NCI-H2196 treated with DMSO at 0.1 percent for 48 hours (cell line): Measurements from ENCODE around the gene RTCA.
"Not testable (repeated sequence)": the region's sequence is repeated elsewhere in the genome, so short reads cannot be mapped to it uniquely, and the experiment has no call there.

Experiments
- DNase-seq: peaks from one replicate; lab custom pipeline; 2025; ENCODE audit not compliant: unreplicated experiment; lab: John Stamatoyannopoulos, UW

Gene RTCA

DNA sequence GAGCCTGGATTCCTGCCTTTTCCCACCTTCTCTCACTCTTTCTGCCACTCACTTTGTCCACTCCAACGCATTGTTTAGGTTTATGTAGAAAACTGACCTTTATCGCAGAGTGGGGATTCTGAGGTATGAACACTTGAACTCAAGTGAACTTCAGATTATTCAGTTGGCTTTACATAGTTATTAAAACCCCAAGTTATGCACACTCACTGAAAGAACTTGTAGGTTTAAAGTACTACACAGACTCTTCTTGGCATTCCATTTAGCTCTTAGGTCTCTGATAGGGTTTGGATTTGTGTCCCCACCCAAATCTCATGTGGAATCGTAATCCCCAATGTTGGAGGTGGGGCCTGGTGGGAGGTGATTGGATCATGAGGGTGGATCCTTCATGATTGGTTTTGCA, 39.9 kb downstream of the RTCA start:
- no peak for DNase-seq

DNA sequence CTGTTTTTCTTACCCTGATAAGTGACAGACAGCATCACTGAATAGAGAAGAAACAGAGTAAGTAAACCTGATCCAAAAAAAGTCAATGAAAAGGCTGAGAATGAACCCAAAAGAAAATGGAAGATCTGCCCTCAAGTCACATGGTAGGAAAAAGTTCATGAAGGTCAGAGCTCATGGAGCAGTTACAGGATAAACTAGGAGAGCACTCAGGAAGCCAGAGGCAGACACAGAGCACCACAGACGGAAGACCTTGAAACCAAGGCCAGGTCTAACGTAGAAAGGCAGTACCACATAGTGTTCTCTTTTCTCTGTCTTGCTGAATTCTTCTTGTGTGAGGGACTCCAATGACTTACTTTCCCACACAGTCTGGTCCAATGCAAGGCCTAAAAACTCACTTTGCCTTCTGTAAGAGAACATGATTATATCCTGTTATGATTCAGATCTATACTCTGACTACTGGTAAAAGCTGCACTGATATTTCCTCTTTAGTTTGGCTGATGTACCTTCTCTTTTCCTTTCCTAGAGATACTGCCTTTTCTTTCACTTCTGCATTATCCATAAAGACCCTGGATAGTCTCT, 40.8 kb downstream of the RTCA start:
- DNase-seq, result no peak

DNA sequence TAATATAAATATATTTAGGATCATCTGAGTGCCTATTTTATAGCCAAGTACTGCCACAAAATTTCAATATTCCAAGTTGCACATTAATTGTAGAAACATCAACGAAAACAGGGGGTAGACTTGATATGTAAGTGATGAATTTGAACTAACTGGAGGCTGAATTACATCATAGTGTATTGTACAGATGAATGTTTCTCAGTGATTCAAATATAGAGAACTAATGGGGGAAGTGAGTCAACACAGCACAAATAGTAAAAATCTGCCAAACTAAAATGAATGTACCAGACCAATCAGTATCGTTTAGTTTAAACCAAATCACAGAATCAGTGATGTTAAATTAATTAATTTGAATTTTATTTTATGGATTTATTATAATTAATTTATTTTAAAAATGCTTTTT, 42.8 kb downstream of the RTCA start:
- DNase-seq, result no peak

DNA sequence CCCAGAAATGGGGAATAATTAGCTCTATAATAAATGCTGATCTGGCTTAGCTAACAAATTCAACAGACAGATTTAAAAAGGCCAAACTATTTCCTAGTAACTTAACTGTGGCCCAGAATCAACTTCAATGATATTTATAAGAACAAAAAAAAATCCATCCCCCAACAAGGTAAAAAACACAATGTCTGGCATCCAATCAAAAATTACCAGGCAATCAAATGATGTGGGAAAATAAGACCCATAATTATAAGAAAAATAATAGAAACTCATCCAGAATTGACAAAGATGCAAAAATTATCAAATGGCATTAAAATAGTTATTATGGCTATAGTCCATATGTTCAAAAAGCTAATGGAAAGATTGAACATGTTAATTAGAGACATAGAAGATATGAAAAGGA, 43.8 kb downstream of the RTCA start:
- no peak for DNase-seq

DNA sequence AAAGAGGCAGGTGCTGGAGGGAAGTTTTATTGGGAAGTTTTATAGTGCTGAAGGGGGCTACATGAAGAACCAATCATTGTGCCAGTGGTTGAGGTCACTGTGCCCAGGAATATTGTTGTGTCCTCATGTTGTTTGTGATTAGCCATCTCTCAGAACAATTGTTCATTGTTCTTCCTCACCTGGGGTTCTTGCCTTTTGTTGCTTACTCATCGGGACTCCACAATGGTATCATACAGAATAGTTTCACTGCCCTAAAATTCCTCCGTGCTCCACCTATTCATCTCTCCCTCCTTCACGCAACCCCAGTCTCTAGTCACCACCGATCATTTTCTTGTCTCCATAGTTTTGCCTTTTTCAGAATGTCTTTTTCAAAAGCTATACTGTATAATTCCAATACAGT, 47.4 kb downstream of the RTCA start:
- DNase-seq, result no peak

DNA sequence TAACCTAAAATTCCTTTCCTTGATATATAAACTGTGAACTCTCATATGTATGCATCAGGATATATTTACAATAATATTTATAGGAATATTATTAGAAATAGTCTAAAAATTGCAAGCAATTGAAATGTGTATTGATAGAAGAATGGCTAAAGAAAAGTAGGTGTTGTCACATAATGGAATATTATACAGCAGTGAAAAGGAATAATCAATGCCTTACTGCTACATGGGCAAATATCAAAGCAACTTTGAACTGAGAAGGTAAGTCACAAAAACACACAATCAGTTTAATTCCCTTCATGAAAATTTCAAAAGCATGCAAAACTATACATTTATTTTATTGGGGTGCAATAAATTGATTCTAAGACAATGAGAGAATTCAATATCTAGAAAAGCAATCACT, 50.6 kb downstream of the RTCA start:
- DNase-seq, result no peak

DNA sequence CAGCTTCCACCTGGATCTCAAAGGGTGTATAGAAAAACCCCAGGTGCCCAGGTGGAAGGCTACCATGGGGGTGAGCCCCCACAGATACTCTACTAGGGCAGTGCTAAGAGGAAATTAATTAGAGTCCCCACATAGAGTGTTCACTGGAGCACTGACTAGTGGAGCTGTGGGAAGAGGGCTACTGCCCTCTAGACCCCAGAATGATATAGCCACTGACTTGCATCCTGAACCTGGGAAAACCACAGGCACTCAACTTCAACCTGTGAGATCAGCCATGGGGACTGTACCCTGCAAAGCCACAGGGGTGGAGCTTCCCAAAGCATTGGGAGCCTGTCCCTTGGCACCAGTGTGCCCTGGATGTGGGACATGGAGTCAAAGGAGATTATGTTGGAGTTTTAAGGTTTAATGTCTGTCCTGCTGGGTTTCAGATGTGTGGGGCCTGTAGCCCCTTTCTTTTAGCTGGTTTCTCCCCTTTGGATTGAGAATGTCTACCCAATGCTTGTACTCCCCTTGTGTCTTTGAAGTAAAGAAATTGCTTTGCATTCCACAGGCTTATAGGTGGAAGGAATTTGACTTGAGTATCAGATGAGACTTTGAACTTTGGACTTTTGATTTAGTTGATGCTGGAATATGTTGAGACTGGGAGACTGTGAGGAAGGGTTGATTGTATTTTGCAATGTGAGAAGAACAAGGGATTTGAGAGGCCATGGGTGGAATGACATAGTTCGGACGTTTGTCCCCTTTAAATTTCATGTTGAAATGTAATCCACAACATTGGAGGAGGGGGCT, 54.5 kb downstream of the RTCA start:
- DNase-seq, result no peak

DNA sequence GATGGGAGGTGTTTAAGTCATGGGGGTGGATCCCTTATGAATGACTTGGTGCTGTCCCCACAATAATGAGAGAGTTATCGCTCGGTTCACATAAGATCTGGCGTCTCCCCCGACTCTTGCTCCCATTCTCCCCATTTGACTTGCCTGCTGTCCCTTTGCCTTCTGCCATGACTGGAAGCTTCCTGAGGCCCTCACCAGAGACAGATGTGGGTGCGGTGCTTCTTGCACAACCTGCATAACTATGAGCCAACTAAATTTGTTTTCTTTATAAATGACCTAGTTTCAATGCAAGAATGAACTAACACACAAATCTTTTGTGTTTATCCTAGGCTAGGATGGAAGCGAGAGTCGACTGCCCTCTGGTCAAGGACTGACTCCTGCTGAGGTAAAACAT, 55.1 kb downstream of the RTCA start:
- DNase-seq, result no peak

DNA sequence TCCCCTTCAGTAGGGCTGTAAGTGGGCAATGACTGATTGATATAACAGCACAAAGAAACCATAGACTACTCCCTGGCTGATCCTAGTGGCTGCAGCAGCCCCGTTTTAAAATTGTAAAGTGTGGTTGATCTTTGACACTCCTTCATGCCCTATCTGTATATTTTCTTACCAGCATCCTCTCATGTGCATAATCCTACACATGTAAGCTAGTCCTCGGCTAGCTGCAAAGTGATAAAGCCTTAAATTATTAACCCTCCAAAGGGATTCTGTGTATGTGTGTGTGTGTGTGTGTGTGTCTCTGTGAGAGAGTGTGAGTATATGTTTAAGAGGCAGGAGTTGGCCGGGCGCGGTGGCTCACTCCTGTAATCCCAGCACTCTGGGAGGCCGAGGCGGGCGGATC, 55.5 kb downstream of the RTCA start:
- DNase-seq, result no peak

DNA sequence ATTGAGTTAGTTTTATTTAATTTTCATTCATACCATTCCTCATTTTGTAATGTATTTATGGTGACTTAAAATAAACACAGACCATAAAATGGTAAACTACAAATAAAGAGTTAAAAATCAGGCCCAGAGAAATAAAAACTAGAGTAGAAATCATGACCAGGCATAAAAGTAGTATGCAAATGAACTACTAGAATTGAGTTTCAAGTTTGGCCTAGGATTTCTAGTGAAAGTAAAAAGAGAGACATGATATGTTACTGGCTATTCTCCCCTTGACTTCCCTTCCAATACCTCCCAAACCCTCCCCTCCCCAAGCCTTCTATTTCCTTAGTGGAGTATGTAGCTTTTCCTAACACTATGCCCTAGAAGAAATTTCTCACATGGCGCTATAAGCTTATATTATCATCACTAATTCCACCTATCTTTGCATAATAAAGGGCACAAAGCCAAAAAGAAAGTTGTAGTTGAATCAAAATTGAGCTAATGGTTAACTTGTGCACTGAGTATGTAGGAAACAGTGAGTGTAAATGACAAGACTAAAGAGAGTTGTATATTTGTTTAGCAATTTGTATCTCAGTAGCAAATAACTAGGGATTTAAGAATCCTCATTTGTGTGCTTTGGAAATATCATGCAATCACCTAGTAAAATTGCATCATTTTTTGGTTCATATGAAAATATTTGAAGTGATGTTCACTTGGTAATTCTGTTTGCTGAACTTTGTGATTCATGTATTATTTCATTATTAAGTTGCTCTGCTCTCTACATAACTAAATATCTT, 56.6 kb downstream of the RTCA start:
- DNase-seq, result no peak

DNA sequence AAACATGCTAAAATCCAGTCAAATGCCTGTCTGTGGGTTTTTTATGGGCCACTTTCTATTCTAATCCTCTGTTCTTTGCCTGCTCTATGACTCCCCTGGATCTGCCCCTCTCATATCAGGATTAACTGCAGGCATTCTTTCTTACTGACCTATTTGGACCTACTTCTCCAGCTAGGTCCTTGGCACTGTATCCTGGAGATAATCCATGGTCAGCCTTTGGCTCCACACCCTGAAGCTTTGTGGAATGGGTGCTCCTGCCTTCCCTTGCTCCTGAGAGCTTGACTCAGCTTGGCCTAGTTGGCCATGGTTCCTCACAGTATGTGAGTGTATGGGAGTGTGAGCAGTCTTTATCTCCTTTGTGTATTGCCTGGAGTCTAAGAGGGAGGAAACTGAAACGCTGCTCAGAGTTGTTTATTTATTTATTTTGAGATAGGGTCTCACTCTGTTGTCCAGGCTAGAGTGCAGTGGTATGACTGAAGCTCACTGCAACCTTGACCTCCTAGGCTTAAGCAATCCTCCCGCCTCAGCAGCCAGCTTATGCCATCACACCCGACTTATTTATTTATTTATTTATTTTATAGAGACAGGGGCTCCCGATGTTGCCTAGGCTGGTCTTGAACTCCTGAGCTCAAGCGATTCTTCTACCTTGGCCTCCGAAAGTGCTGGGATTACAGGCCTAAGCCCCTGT, 57.5 kb downstream of the RTCA start:
- no peak for DNase-seq

DNA sequence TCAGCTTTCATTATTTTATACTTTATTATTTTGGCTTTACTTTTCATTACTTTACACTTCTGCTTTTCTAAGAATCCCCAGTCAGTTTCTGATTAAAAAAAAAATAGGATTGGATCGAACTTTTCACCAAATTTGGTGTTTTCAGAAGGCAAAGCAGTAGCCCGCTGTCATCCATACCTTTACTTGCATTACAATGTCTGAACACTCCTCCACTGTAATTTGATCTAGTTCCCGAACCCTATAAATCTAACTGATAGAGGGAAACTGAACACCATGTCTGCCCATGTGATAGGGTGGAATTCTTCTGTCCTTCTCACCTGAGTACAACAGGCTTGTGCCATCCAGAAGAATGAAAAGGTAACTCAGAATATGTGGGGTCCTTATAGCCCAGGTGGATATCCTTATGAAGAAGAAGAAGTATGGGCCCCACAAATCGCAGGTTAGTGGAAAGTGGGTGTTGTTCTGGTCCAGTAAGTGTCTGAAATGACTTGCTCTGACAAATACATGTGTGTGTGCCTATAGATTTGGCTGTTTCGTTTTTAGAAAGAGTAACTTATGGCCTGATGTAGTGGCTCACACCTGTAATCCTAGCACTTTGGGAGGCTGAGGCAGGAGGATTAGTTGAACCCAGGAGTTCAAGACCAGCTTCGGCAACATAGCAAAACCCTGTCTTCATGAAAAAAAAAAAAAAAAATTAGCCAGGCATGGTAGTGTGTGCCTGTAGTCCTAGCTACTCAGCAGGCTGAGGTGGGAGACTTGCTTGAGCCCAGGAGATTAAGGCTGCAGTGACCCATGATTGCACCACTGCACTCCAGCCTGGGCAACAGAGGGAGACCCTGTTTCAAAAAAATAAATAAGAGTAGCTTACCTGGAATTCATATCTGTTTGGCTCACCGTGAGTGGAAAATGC, 59.7 kb downstream of the RTCA start:
- DNase-seq, result no peak

DNA sequence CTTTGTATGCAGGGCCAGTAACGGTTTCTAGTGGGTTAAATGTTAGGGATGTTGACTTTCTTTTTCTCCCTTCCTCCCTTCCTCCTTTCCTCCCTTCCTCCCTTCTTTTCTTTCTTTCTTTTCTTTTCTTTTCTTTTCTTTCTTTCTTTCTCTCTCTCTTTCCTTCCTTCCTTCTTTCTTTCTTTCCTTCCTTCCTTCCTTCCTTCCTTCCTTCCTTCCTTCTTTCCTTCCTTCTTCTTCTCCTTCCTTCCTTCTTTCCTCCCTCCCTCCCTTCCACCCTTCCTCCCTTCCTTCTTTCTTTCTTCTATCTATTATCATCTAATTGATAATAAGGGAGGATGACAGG, 60.3 kb downstream of the RTCA start:
- not testable (repeated sequence) for DNase-seq

DNA sequence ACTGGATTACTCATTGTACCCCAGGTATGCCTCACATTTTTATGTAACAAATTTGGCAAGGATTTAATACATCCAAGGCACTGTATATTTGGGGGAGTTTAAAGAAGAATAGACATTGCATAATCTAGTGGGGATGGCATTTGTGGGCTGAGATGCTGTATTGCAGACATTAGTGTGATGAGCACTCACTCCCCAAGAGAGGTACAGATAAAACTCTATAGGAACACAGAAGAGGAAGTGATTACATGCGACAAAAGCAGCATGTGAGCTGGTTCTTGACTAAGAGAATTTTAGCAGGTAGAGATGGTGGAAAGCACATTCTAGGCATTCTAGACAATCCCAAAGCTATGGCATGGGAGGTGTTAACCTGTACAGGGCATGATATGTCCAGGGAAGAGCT, 62.1 kb downstream of the RTCA start:
- DNase-seq, result no peak

DNA sequence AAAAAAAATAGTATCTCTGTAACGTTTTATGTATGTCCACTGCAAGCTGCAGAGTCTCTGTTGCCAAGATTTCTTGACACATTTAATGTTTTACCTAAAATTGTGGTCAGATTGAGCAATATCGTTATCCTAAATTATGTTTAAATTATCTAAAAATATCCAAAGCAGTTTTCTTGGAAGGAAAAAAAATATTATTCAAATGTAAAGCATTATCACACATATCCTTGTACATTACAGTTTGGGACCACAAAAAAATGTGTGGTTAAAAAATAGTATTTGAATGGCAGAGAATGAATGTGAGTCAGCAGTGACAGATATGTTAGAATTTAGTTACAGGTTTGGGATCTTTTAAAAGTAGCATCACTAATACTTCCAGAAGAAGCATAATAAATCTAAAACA, 65.1 kb downstream of the RTCA start:
- DNase-seq, result not testable (repeated sequence)

DNA sequence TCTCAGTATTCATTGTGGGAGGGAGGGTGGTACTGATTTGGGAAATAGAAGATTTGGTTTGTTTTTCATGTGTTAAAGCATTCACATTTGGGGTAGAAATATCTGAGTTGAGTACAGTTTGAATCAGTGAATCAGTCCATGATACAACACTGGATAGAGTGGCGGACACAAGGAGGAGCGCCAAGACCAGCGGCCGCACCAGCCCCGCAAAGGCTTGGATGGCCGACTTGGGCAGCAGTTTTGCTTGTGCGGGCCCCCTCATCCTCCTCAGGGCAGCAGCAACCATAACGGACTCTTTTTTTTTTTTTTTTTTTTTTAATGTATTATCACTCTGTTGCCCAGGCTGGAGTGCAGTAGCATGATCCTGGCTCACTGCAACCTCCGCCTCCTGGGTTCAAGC, 66.3 kb downstream of the RTCA start:
- no peak for DNase-seq

DNA sequence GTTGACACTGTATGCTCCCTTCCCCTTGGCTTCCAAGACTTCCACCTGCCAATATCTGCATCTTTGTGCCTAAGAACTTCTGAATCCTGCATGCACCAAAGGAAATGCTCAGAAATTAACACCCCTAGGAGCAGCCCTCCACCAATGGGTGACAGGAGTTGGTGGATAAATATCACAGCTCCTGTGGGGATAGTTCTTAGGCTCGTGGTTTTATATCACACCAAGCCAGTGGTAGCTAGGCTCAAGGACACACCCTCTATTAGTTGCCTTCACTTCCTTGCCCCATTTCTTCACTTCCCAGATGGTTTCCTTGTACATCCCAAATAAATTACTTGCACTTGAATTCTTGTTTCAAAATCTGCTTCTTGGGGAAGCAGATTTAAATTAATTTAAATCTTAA, 69.4 kb downstream of the RTCA start:
- no peak for DNase-seq

DNA sequence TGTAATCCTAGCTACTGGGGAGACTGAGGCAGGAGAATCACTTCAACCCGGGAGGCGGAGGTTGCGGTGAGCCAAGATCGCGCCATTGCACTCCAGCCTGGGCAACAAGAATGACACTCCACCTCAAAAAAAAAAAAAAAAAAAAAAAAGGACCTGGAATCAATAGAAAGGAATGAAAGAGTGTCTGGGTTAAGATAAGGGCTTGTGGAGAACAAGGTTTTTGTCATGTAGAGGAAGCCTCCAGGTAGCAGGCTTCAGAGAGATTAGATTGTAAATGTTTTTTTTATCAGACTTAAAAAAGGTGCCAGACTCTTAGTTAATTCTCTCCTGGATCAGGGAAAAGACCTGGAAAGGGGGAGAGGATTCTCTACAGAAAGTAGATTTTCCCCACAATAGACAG, 71.9 kb downstream of the RTCA start:
- not testable (repeated sequence) for DNase-seq

DNA sequence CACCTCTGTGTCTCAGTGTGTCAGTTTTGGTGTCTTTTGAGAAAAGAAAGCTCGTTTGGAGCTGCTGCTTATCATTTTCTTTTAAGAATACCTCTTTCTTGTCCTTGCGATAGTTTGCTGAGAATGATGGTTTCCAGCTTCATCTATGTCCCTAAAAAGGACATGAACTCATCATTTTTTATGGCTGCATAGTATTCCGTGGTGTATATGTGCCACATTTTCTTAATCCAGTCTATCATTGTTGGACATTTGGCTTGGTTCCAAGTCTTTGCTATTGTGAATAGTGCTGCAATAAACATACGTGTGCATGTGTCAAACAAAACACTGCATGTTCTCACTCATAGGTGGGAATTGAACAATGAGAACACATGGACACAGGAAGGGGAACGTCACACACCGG, 73.7 kb downstream of the RTCA start:
- DNase-seq, result not testable (repeated sequence)

DNA sequence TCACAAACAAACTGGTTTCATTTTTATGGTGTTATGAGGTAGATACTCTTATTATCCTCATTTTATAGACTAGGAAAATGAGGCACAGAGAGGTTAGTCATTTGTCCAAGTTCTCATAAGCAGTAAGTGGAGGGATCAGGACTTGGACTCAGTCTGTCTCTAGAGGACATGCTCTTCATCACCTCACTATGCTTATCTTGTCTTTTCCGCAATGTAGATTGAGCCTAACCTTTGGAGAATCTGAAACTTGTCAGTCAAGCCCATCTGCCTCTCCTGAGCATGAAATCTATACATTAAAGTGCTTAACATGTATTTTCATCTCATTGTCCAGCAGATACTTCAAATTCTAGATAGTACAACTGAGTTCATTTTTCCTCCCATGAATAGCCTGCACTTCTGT, 74.5 kb downstream of the RTCA start:
- no peak for DNase-seq

DNA sequence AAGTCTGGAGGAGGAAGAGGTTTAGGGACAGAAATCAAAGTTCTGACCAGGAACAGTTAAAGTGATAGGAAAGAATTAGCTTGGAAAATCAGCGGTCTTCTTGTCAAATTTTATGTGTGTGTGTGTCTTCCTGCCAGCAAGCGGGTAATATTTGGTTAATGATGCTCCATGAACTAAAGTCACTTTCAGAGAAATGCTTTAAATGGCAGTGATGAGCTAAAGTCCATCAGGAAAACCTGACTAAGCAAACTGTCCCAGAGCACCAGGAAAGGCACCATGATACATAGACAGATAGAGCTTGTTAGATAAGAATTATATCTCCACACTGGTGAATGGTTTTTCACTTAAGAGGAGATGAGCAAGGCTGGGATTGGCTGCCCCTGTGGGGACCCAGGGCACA, 76.3 kb downstream of the RTCA start:
- DNase-seq, result no peak
